HepG2 (cell line): ENCODE data around the gene SLC12A3. TPM values are rescaled to one million over a fixed set of nuclear protein-coding genes. Genes with fewer than 3 reads are reported as not detected.

Source experiments
- ATF7-NPFF ChIP-seq: sonication (generic); formaldehyde crosslinking; IDR thresholded peaks from 2 replicates; pipeline ENCODE4 v1.8.1; 2023; ENCODE audit warnings: mild to moderate bottlenecking, low read depth, missing genetic modification reagents, moderate library complexity
- BHLHE40 ChIP-seq: IDR thresholded peaks from 2 replicates; pipeline ENCODE4 v1.6.1; 2011; ENCODE audit warnings: low read length, improper control_type of control experiment
- FOXM1 ChIP-seq: sonication (generic); formaldehyde crosslinking; IDR thresholded peaks from 2 replicates; pipeline ENCODE4 v1.5.0; 2020; ENCODE audit warnings: missing genetic modification reagents
- GZF1 ChIP-seq: sonication (generic); formaldehyde crosslinking; IDR thresholded peaks from 2 replicates; pipeline ENCODE4 v1.5.1; 2020; ENCODE audit warnings: mild to moderate bottlenecking, missing genetic modification reagents
- KAT2B ChIP-seq: fragments of 150-350 bp; IDR thresholded peaks from 2 replicates; pipeline ENCODE4 v1.6.1; 2014; ENCODE audit warnings: low read depth, low read length, borderline replicate concordance
- MAFF ChIP-seq: IDR thresholded peaks from 2 replicates; pipeline ENCODE4 v1.6.1; 2011; ENCODE audit warnings: low read depth, low read length, improper control_type of control experiment
- MATR3 ChIP-seq: sonication (generic); formaldehyde crosslinking; IDR thresholded peaks from 2 replicates; pipeline ENCODE4 v1.4.0; 2020; ENCODE audit warnings: missing genetic modification reagents
- NFKBIZ ChIP-seq: IDR thresholded peaks from 2 replicates; pipeline ENCODE4 v1.6.1; 2018; ENCODE audit warnings: missing genetic modification reagents, missing compliant biosample characterization
- ONECUT2 ChIP-seq: sonication (generic); formaldehyde crosslinking; IDR thresholded peaks from 2 replicates; pipeline ENCODE4 v1.4.0; 2020; ENCODE audit warnings: missing genetic modification reagents
- RAD21 ChIP-seq: fragments of 450-650 bp; formaldehyde crosslinking; IDR thresholded peaks from 2 replicates; pipeline ENCODE4 v1.5.0; 2020; ENCODE audit warnings: mild to moderate bottlenecking
- RBFOX2 ChIP-seq: fragments of 200-400 bp; formaldehyde crosslinking; IDR thresholded peaks from 2 replicates; pipeline ENCODE4 v1.6.1; 2017; ENCODE audit warnings: low read depth, mild to moderate bottlenecking, low read length
- SP5 ChIP-seq: IDR thresholded peaks from 2 replicates; pipeline ENCODE4 v1.6.1; 2016; ENCODE audit warnings: low read depth, borderline replicate concordance
- TBP ChIP-seq: sonication (generic); formaldehyde crosslinking; IDR thresholded peaks from 2 replicates; pipeline ENCODE4 v1.5.0; 2020; ENCODE audit warnings: missing genetic modification reagents
- TEAD3 ChIP-seq: optimal IDR thresholded peaks from 2 replicates; pipeline ENCODE3; 2016; ENCODE audit warnings: borderline replicate concordance
- ZNF749 ChIP-seq: sonication (generic); formaldehyde crosslinking; IDR thresholded peaks from 2 replicates; pipeline ENCODE4 v1.8.0; 2022; ENCODE audit warnings: mild to moderate bottlenecking, missing genetic modification reagents, moderate library complexity, borderline replicate concordance
- polyA plus RNA-seq, 8 experiments: library from polyadenylated mRNA; depleted of rRNA in 3 of 8; stranded (reverse) in 7 of 8; unstranded in 1 of 8; fragments of >200 nt; fragmentation: Illumina TruSeq in 4 of 8; extraction: Trizol in 4 of 8; gene quantifications; 2 replicates each; pipeline versions ENCODE4 v1.2.1 to v1.2.3, GENCODE V29; 2011 to 2016; ENCODE audit warnings: low read depth in 4 of 8, missing spikeins in 1 of 8, mixed read lengths in 1 of 8; ENCODE audit not compliant: insufficient read depth in 1 of 8
- total RNA-seq, 5 experiments: library from RNA; depleted of rRNA; stranded (reverse); fragments of >200 nt; fragmentation: Illumina TruSeq; extraction: Trizol; gene quantifications; 2 replicates each; pipeline ENCODE4 v1.2.3, GENCODE V29; 2016; ENCODE audit warnings: low read depth in 1 of 5
- TF ChIP-seq, protein P1 (sequence below): sonication (generic); formaldehyde crosslinking; IDR thresholded peaks from 2 replicates; pipeline ENCODE4 v1.4.0; 2020; ENCODE audit warnings: low read depth, mild to moderate bottlenecking, missing genetic modification reagents
- TF ChIP-seq, protein P2 (sequence below): sonication (generic); formaldehyde crosslinking; IDR thresholded peaks from 2 replicates; pipeline ENCODE4 v1.4.0; 2020; ENCODE audit warnings: missing genetic modification reagents
- TF ChIP-seq, protein P3 (sequence below): sonication (generic); formaldehyde crosslinking; IDR thresholded peaks from 2 replicates; pipeline ENCODE4 v1.9.0; 2021; ENCODE audit warnings: mild to moderate bottlenecking, missing genetic modification reagents
- TF ChIP-seq, protein P4 (sequence below): sonication (generic); formaldehyde crosslinking; IDR thresholded peaks from 2 replicates; pipeline ENCODE4 v1.4.0; 2020; ENCODE audit warnings: missing genetic modification reagents; ENCODE audit errors: not compliant biosample characterization

The SLC12A3 gene
- total and polyA plus RNA-seq, 2 of the 13 experiments (the other 11 are each of a cell fraction or from before 2014, with no cell fraction given) = 6.2 TPM; not detected in 1

DNA sequence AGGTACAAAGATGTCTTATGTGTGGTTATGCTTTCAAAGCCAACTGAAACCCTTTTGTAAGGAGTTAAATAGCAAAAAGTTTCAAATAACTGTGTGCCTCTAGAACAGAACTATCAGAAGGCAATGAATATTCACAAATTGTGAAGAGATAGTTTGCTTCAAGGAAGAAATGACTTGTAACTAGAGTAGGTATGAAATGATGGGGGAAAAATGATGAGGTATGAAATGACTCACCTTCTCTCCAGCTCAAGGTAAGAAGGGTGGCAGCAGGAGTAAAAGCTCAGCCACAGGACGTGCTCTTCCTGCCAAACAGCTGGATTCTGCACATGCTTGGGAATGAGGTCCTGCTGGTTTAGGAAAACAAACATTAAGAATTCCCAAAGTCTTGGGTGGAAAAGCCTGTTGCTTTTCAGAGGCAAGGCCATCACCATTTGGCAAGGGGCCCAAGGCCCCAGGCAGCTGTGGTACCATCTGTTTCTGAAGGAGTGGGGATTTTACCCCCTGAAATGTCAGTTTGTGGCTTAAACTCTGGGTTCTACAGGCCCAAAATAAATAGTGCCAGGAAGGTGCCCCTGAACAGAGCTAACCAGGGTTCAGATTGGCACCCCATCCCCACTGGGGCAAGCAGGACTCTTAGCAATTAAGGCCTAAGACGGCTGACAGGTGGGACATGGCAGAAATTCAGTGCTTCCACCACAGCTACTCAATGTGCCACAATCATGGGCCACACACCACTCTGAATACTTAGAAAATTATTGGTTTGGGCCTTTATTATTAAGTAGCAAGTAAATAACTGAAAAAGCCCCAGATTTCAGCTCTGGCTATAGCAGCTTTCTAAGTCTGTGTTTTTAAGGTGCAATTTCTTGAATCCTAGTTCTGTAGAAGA is 80.2 kb downstream of the SLC12A3 start (continued):
- peak; percentile 21 for TF ChIP-seq TEAD3 (CRISPR knock-in tag)
- TF ChIP-seq RBFOX2 = peak; percentile 67
- TF ChIP-seq RAD21 = no peak; the same call in 1 of the 2 replicates
- TF ChIP-seq KAT2B = no peak
- no peak for TF ChIP-seq TBP (CRISPR knock-in tag)
- TF ChIP-seq ZNF749 = no peak
- no peak for TF ChIP-seq ONECUT2
- TF ChIP-seq GZF1 (CRISPR knock-in tag) = no peak
- TF ChIP-seq NFKBIZ (CRISPR knock-in tag) = no peak
- TF ChIP-seq MAFF = no peak
- TF ChIP-seq, protein P1, sequence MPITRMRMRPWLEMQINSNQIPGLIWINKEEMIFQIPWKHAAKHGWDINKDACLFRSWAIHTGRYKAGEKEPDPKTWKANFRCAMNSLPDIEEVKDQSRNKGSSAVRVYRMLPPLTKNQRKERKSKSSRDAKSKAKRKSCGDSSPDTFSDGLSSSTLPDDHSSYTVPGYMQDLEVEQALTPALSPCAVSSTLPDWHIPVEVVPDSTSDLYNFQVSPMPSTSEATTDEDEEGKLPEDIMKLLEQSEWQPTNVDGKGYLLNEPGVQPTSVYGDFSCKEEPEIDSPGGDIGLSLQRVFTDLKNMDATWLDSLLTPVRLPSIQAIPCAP (CRISPR knock-in tag) = no peak
- TF ChIP-seq, protein P2, sequence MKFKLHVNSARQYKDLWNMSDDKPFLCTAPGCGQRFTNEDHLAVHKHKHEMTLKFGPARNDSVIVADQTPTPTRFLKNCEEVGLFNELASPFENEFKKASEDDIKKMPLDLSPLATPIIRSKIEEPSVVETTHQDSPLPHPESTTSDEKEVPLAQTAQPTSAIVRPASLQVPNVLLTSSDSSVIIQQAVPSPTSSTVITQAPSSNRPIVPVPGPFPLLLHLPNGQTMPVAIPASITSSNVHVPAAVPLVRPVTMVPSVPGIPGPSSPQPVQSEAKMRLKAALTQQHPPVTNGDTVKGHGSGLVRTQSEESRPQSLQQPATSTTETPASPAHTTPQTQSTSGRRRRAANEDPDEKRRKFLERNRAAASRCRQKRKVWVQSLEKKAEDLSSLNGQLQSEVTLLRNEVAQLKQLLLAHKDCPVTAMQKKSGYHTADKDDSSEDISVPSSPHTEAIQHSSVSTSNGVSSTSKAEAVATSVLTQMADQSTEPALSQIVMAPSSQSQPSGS (CRISPR knock-in tag) = 0 out of 2 replicates have a peak, but pooled peaks have one; percentile 12
- TF ChIP-seq, protein P3, sequence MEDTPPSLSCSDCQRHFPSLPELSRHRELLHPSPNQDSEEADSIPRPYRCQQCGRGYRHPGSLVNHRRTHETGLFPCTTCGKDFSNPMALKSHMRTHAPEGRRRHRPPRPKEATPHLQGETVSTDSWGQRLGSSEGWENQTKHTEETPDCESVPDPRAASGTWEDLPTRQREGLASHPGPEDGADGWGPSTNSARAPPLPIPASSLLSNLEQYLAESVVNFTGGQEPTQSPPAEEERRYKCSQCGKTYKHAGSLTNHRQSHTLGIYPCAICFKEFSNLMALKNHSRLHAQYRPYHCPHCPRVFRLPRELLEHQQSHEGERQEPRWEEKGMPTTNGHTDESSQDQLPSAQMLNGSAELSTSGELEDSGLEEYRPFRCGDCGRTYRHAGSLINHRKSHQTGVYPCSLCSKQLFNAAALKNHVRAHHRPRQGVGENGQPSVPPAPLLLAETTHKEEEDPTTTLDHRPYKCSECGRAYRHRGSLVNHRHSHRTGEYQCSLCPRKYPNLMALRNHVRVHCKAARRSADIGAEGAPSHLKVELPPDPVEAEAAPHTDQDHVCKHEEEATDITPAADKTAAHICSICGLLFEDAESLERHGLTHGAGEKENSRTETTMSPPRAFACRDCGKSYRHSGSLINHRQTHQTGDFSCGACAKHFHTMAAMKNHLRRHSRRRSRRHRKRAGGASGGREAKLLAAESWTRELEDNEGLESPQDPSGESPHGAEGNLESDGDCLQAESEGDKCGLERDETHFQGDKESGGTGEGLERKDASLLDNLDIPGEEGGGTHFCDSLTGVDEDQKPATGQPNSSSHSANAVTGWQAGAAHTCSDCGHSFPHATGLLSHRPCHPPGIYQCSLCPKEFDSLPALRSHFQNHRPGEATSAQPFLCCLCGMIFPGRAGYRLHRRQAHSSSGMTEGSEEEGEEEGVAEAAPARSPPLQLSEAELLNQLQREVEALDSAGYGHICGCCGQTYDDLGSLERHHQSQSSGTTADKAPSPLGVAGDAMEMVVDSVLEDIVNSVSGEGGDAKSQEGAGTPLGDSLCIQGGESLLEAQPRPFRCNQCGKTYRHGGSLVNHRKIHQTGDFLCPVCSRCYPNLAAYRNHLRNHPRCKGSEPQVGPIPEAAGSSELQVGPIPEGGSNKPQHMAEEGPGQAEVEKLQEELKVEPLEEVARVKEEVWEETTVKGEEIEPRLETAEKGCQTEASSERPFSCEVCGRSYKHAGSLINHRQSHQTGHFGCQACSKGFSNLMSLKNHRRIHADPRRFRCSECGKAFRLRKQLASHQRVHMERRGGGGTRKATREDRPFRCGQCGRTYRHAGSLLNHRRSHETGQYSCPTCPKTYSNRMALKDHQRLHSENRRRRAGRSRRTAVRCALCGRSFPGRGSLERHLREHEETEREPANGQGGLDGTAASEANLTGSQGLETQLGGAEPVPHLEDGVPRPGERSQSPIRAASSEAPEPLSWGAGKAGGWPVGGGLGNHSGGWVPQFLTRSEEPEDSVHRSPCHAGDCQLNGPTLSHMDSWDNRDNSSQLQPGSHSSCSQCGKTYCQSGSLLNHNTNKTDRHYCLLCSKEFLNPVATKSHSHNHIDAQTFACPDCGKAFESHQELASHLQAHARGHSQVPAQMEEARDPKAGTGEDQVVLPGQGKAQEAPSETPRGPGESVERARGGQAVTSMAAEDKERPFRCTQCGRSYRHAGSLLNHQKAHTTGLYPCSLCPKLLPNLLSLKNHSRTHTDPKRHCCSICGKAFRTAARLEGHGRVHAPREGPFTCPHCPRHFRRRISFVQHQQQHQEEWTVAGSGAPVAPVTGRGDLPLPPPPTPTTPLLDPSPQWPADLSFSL = no peak
- TF ChIP-seq ATF7-NPFF (CRISPR knock-in tag) = no peak
- TF ChIP-seq SP5 (CRISPR knock-in tag) = no peak
- no peak for TF ChIP-seq FOXM1 (CRISPR knock-in tag)
- TF ChIP-seq, protein P4, sequence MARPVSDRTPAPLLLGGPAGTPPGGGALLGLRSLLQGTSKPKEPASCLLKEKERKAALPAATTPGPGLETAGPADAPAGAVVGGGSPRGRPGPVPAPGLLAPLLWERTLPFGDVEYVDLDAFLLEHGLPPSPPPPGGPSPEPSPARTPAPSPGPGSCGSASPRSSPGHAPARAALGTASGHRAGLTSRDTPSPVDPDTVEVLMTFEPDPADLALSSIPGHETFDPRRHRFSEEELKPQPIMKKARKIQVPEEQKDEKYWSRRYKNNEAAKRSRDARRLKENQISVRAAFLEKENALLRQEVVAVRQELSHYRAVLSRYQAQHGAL (CRISPR knock-in tag) = peak; percentile 50
- TF ChIP-seq MATR3 (CRISPR knock-in tag) = no peak
- TF ChIP-seq BHLHE40 = no peak
